ENCODE data around the gene MMP27. TPM values are rescaled to one million over a fixed set of nuclear protein-coding genes. Genes with fewer than 3 reads are reported as not detected.

Gene MMP27
- total and polyA plus RNA-seq, 12 donors: not detected

DNA sequence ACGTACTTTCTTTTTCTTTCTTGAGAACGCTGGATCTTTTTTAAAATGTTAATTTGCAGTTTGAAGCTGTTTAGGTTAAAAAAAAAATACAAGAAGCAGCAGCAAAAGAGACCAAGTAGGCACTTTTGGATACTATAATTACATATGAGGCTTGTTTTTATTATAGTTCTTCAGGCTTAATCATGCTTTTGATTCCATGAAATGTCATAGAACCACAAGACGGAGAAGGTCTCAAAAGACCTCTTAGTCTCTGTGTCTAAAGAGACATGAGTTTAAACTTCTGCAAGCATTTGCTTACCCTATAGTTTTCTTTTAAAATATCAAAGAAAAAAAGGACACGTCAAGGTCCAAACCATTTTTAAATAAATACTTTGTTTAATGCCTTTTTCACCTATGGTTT is 61.6 kb downstream of the MMP27 start:
- no peaks in the 10 kb centered on the region for H3K4me1 ChIP-seq
- H3K4me3 ChIP-seq: no peak overlapping the region
- DNase-seq (no peak), ATAC-seq (no peak)
- H3K36me3 ChIP-seq: no peaks in the 10 kb centered on the region
- intact Hi-C loops (cut with DNase I): no loop called here
- H3K27ac ChIP-seq: no peak overlapping the region
- peaks cover 0 to 6% (median 0%) of the 10 kb centered on the region in 11 donors for H3K9me3 ChIP-seq
- TF ChIP-seq, protein P1, sequence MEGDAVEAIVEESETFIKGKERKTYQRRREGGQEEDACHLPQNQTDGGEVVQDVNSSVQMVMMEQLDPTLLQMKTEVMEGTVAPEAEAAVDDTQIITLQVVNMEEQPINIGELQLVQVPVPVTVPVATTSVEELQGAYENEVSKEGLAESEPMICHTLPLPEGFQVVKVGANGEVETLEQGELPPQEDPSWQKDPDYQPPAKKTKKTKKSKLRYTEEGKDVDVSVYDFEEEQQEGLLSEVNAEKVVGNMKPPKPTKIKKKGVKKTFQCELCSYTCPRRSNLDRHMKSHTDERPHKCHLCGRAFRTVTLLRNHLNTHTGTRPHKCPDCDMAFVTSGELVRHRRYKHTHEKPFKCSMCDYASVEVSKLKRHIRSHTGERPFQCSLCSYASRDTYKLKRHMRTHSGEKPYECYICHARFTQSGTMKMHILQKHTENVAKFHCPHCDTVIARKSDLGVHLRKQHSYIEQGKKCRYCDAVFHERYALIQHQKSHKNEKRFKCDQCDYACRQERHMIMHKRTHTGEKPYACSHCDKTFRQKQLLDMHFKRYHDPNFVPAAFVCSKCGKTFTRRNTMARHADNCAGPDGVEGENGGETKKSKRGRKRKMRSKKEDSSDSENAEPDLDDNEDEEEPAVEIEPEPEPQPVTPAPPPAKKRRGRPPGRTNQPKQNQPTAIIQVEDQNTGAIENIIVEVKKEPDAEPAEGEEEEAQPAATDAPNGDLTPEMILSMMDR (IDR thresholded peaks at IDR 0.05): no peak
- 89 to 94% methylated on average over 4 of the region's 4 CpGs for WGBS, 2 donors
- no peaks in the 10 kb centered on the region for H3K27me3 ChIP-seq

Other genes starting within 250 kb of the MMP27 start
- 1 to 10 TPM in 1 of 10 donors, not detected in 9; 3.4 TPM for gene MMP7, start 175.0 kb downstream of the MMP27 start, total RNA-seq
- under 1 TPM in 1 of 2 donors, not detected in 1; 0.10 TPM for gene MMP7, start 175.0 kb downstream of the MMP27 start, polyA plus RNA-seq
- not detected for gene MMP20, start 80.4 kb downstream of the MMP27 start, total RNA-seq
- not detected for gene MMP20, start 80.4 kb downstream of the MMP27 start, polyA plus RNA-seq
- 1 to 10 TPM in 1 of 10 donors, under 1 TPM in 2, not detected in 7; 0.15 to 1.4 (median 0.28) TPM for gene MMP8, start 19.2 kb upstream of the MMP27 start, total RNA-seq
- gene MMP8, start 19.2 kb upstream of the MMP27 start, polyA plus RNA-seq: under 1 TPM in 1 of 2 donors, not detected in 1; 0.13 TPM
- gene MMP10, start 74.9 kb upstream of the MMP27 start, total RNA-seq: not detected
- gene MMP10, start 74.9 kb upstream of the MMP27 start, polyA plus RNA-seq: not detected
- gene MMP1, start 92.4 kb upstream of the MMP27 start, total RNA-seq: 1 to 10 TPM in 2 of 10 donors, under 1 TPM in 2, not detected in 6; 0.26 to 2.8 (median 1.2) TPM
- under 1 TPM in 1 of 2 donors, not detected in 1; 0.28 TPM for gene MMP1, start 92.4 kb upstream of the MMP27 start, polyA plus RNA-seq
- not detected for gene MMP3, start 137.8 kb upstream of the MMP27 start, total RNA-seq
- gene MMP3, start 137.8 kb upstream of the MMP27 start, polyA plus RNA-seq: not detected
- gene MMP12, start 169.2 kb upstream of the MMP27 start, total RNA-seq: under 1 TPM in 1 of 10 donors, not detected in 9; 0.30 TPM
- not detected for gene MMP12, start 169.2 kb upstream of the MMP27 start, polyA plus RNA-seq
- gene MMP13, start 250.0 kb upstream of the MMP27 start, total RNA-seq: not detected
- gene MMP13, start 250.0 kb upstream of the MMP27 start, polyA plus RNA-seq: not detected